K562 (cell line): ENCODE results near the gene YJEFN3. TPM values are rescaled to one million over a fixed set of nuclear protein-coding genes. Genes with fewer than 3 reads are reported as not detected.

ENCODE experiments used
- ATAC-seq: fragments of 200-7000 bp; cut with Tn5 transposase; 3 replicates; pipeline ENCODE4 v1.9.1; 2020; ENCODE audit warnings: moderate library complexity
- BruUV-seq: library from RNA; stranded (reverse); fragments of 400-500 nt; replicated peaks from 2 replicates; lab custom pipeline; 2021; lab: Mats Ljungman, UMichigan
- CTCF ChIA-PET: fragments of 300-600 bp; formaldehyde crosslinking; extraction: SDS; loops from one replicate; lab custom pipeline; 2021; ENCODE audit warnings: low intra/inter-chr PET ratio; lab: Yijun Ruan, JAX
- POLR2A ChIA-PET: fragments of 300-600, 350-650 bp; sonication (Branson Sonifier 250); formaldehyde crosslinking; extraction: SDS; loops from one replicate; lab custom pipeline; 2021; ENCODE audit warnings: antibody characterized with exemption, inconsistent platforms; lab: Yijun Ruan, JAX
- DNase-seq, 4 experiments: peaks; one replicate each; pipeline versions ENCODE4 v3.0.0 to v3.0.0-alpha.2; 2011 to 2018; ENCODE audit warnings: low spot score in 3 of 4, mixed read lengths in 3 of 4; ENCODE audit errors: extremely low read depth in 1 of 4
- FAIRE-seq: peaks from 2 replicates; lab custom pipeline; 2011; peaks lifted over from hg19 to GRCh38; lab: Jason Lieb, UNC
- H2AFZ ChIP-seq: 2 replicates; pipeline ENCODE4 v1.6.0; 2011; ENCODE audit warnings: low read depth, low read length, control low read depth, inconsistent platforms
- H3K27ac ChIP-seq: fragments of 200-600 bp; 3 replicates; pipeline ENCODE4 v1.8.0; 2011; ENCODE audit warnings: low read depth, mild to moderate bottlenecking, control low read depth, inconsistent platforms, low read length, moderate library complexity, mixed read lengths; ENCODE audit errors: extremely low read depth
- H3K27me3 ChIP-seq, 2 experiments: fragments of 300-600 bp in 1 of 2; 2 replicates in 1 of 2; 3 replicates in 1 of 2; pipeline versions ENCODE4 v1.6.0 to v1.8.0; 2011; ENCODE audit warnings: inconsistent platforms in 2 of 2, low read length in 2 of 2, mild to moderate bottlenecking in 1 of 2, mixed read lengths in 1 of 2, moderate library complexity in 1 of 2; ENCODE audit not compliant: control insufficient read depth in 2 of 2, insufficient read depth in 2 of 2
- H3K36me3 ChIP-seq: fragments of 300-600 bp; 3 replicates; pipeline ENCODE4 v1.8.0; 2011; ENCODE audit warnings: mild to moderate bottlenecking, low read length, inconsistent platforms; ENCODE audit not compliant: control insufficient read depth, insufficient read depth
- H3K4me1 ChIP-seq, 2 experiments: fragments of 200-600 bp in 1 of 2; replicated peaks in 1 of 2; 2 replicates in 1 of 2; 3 replicates in 1 of 2; pipeline versions ENCODE4 v1.5.1 to v1.8.0; 2011; ENCODE audit warnings: inconsistent platforms in 2 of 2, low read length in 2 of 2, mild to moderate bottlenecking in 1 of 2, mixed read lengths in 1 of 2, moderate library complexity in 1 of 2; ENCODE audit not compliant: control insufficient read depth in 2 of 2, insufficient read depth in 2 of 2
- H3K4me2 ChIP-seq: 2 replicates; pipeline ENCODE4 v1.6.1; 2011; ENCODE audit warnings: low read length, control low read depth, inconsistent platforms, mixed read lengths; ENCODE audit not compliant: insufficient read depth
- H3K4me3 ChIP-seq: fragments of 200-600 bp; sonication (generic), shearing (Covaris generic); 2 replicates; pipeline ENCODE4 v1.5.1; 2016; ENCODE audit warnings: control low read depth, inconsistent platforms
- H3K79me2 ChIP-seq: fragments of 200-600 bp; 3 replicates; pipeline ENCODE4 v1.8.0; 2011; ENCODE audit warnings: low read length, inconsistent platforms; ENCODE audit not compliant: control insufficient read depth, insufficient read depth
- H3K9ac ChIP-seq, 2 experiments: 2 replicates each; pipeline versions ENCODE4 v1.6.0 to v1.6.1; 2011; ENCODE audit warnings: low read depth in 2 of 2, low read length in 2 of 2, control low read depth in 1 of 2, inconsistent platforms in 1 of 2, mild to moderate bottlenecking in 1 of 2, mixed read lengths in 1 of 2; ENCODE audit not compliant: insufficient read depth in 1 of 2
- H3K9me1 ChIP-seq: one replicate; pipeline ENCODE4 v1.6.0; 2011; ENCODE audit warnings: inconsistent platforms, mild to moderate bottlenecking, low read length, moderate library complexity; ENCODE audit not compliant: control insufficient read depth, insufficient read depth
- H3K9me3 ChIP-seq: replicated peaks from 2 replicates; pipeline ENCODE4 v1.5.1; 2011; ENCODE audit warnings: low read depth, low read length, inconsistent platforms; ENCODE audit not compliant: control insufficient read depth, insufficient read depth
- H4K20me1 ChIP-seq: replicated peaks from 2 replicates; pipeline ENCODE4 v1.6.1; 2011; ENCODE audit warnings: low read length, inconsistent platforms, mixed read lengths; ENCODE audit not compliant: control insufficient read depth, insufficient read depth
- ATF1 ChIP-seq, 2 experiments: fragments of 450-650 bp in 1 of 2; IDR thresholded peaks; 2 replicates each; pipeline ENCODE4 v1.6.1; 2016; ENCODE audit warnings: missing compliant biosample characterization in 1 of 2, missing genetic modification characterization in 1 of 2
- CCAR2 ChIP-seq: fragments of 200-400 bp; formaldehyde crosslinking; IDR thresholded peaks from 2 replicates; pipeline ENCODE4 v1.6.1; 2017; ENCODE audit warnings: mild to moderate bottlenecking, low read depth, low read length
- KDM4B ChIP-seq, 2 experiments: fragments of 450-650 bp in 1 of 2; sonication (generic) in 1 of 2; IDR thresholded peaks; 2 replicates each; pipeline ENCODE4 v1.6.1; 2016 to 2017; ENCODE audit warnings: borderline replicate concordance in 2 of 2, antibody characterized with exemption in 1 of 2, low read depth in 1 of 2, mild to moderate bottlenecking in 1 of 2
- MEIS2 ChIP-seq: fragments of 450-650 bp; IDR thresholded peaks from 2 replicates; pipeline ENCODE4 v1.6.1; 2014; ENCODE audit warnings: mild to moderate bottlenecking; ENCODE audit not compliant: partially characterized antibody
- MIER1 ChIP-seq: fragments of 450-650 bp; IDR thresholded peaks from 2 replicates; pipeline ENCODE4 v1.6.1; 2016; ENCODE audit warnings: antibody characterized with exemption, mild to moderate bottlenecking, low read depth
- NFIC ChIP-seq: fragments of 450-650 bp; IDR thresholded peaks from 2 replicates; pipeline ENCODE4 v1.6.1; 2017; ENCODE audit warnings: mild to moderate bottlenecking, inconsistent platforms
- POLR2G ChIP-seq: fragments of 200-400 bp; formaldehyde crosslinking; IDR thresholded peaks from 2 replicates; pipeline ENCODE4 v1.6.1; 2017; ENCODE audit warnings: low read depth, mild to moderate bottlenecking, antibody characterized with exemption, low read length, moderate library complexity
- PTBP1 ChIP-seq: fragments of 200-400 bp; formaldehyde crosslinking; IDR thresholded peaks from 2 replicates; pipeline ENCODE4 v1.6.1; 2017; ENCODE audit warnings: low read depth, low read length
- ZC3H8 ChIP-seq: fragments of 450-650 bp; IDR thresholded peaks from 2 replicates; pipeline ENCODE4 v1.6.1; 2017
- ZNF57 ChIP-seq: fragments of 450-650 bp; formaldehyde crosslinking; IDR thresholded peaks from 2 replicates; pipeline ENCODE4 v1.4.0; 2020; ENCODE audit warnings: mild to moderate bottlenecking, moderate library complexity
- ZNF780A ChIP-seq: fragments of 250-450 bp; sonication (Bioruptor Pico); IDR thresholded peaks from 2 replicates; pipeline ENCODE4 v1.5.0; 2021; ENCODE audit warnings: mild to moderate bottlenecking
- WGBS: fragments of 100-300 bp; shearing (Covaris generic); methylation state at CpG from one replicate; pipeline ENCODE4 v1.1.6; 2016; ENCODE audit warnings: low coverage, mixed read lengths; ENCODE audit not compliant: insufficient coverage; ENCODE audit errors: missing lambda C conversion rate; 5-methylcytosine and 5-hydroxymethylcytosine counted together
- in situ Hi-C: fragments of 300-500 bp; cut with MboI; formaldehyde crosslinking; loops from 4 replicates; pipeline ENCODE4 v1.15.0; 2018; ENCODE audit warnings: inconsistent platforms, mixed read lengths
- intact Hi-C: fragments of 100-400 bp; cut with micrococcal nuclease; formaldehyde crosslinking; loops from 2 replicates; pipeline ENCODE4 v1.14.2; 2022
- polyA plus RNA-seq, 8 experiments: library from polyadenylated mRNA; depleted of rRNA in 4 of 8; stranded (reverse) in 5 of 8; unstranded in 3 of 8; fragments of >200 nt; fragmentation: Nextera tagmentation in 2 of 8; fragmentation: Illumina TruSeq in 1 of 8; extraction: Ambion mirVana in 2 of 8; extraction: Trizol in 1 of 8; gene quantifications; 2 replicates each; pipeline versions ENCODE4 v1.2.1 to v1.2.3, GENCODE V29; 2011 to 2014; ENCODE audit warnings: inconsistent platforms in 1 of 8, missing spikeins in 1 of 8
- total RNA-seq, 7 experiments: library from RNA; depleted of rRNA in 6 of 7; stranded (reverse); fragments of >200 nt in 6 of 7; fragmentation: Illumina TruSeq in 2 of 7; extraction: Trizol in 2 of 7; gene quantifications; 2 replicates each; pipeline versions ENCODE4 v1.2.1 to v1.2.3, GENCODE V29; 2011 to 2021; ENCODE audit warnings: low replicate concordance in 1 of 7
- TF ChIP-seq, protein P1 (sequence below): IDR thresholded peaks from 2 replicates; pipeline ENCODE4 v1.6.1; 2011; ENCODE audit warnings: borderline replicate concordance, low read depth, mild to moderate bottlenecking, moderate library complexity, low read length; ENCODE audit not compliant: insufficient read depth, poor library complexity, severe bottlenecking
- TF ChIP-seq, protein P2 (sequence below): sonication (generic); formaldehyde crosslinking; IDR thresholded peaks from 2 replicates; pipeline ENCODE4 v1.9.0; 2022; ENCODE audit warnings: mild to moderate bottlenecking, missing genetic modification reagents
- TF ChIP-seq, protein P3 (sequence below): fragments of 450-650 bp; IDR thresholded peaks from 2 replicates; pipeline ENCODE4 v1.6.1; 2016; ENCODE audit warnings: low read depth, mild to moderate bottlenecking, moderate library complexity
- TF ChIP-seq, protein P4 (sequence below): fragments of 250-450 bp; sonication (Bioruptor Pico); IDR thresholded peaks from 2 replicates; pipeline ENCODE4 v1.4.0; 2020; ENCODE audit warnings: borderline replicate concordance

Gene YJEFN3
- total and polyA plus RNA-seq, 9 of the 15 experiments (the other 6 are each of a cell fraction or from before 2014, with no cell fraction given): 0.04 to 5.8 (median 1.3) TPM; not detected in 1

- CTCF ChIA-PET: no interaction called here
- intact Hi-C loops: loop anchor here (5.0 kb wide), 1 partner anchor 99 kb away; no protein-coding TSS in a partner anchor
These were observed 42.2 kb upstream of the YJEFN3 start for GRCh38 chr19:19486343-19487076.

More at GRCh38 chr19:19486343-19487076, 42.2 kb upstream of the YJEFN3 start:
- Histone ChIP-seq H2AFZ (no peak overlapping the region), H3K9ac (peak overlapping the region in 1 of 2 experiments; percentile 83; a peak in 2 of 4 replicates), H3K27ac (0 out of 3 replicates have a peak overlapping the region, but pooled peaks have one; percentile 10), H4K20me1 (peaks cover 20% of the 10 kb centered on the region; the same call in 1 of the 2 replicates), H3K27me3 (no peaks in the 10 kb centered on the region), H3K9me1 (peaks cover 4% of the 10 kb centered on the region), H3K4me2 (no peak overlapping the region), H3K4me3 (no peak overlapping the region), H3K36me3 (peaks cover 66% of the 10 kb centered on the region; the same call in 2 of the 3 replicates), H3K79me2 (peaks cover 94% of the 10 kb centered on the region), H3K9me3 (no peaks in the 10 kb centered on the region), H3K4me1 (peaks cover 38 to 48% of the 10 kb centered on the region in 2 experiments)
- no TSS peak for BruUV-seq
- no peak for ATAC-seq
- in situ Hi-C loops: no loop called here
- POLR2A ChIA-PET: interaction anchor here (0.5 to 1.7 kb wide), 3 partner anchors 10 to 19 kb away, joined by 3 to 6 read pairs (median 3); no protein-coding TSS in a partner anchor
- DNase-seq: no peak
- no peak for TF ChIP-seq ATF1 (CRISPR knock-in tag; IDR thresholded peaks at IDR 0.05)
- TF ChIP-seq ATF1 (tag; IDR thresholded peaks at IDR 0.05): no peak
- TF ChIP-seq, protein P1, sequence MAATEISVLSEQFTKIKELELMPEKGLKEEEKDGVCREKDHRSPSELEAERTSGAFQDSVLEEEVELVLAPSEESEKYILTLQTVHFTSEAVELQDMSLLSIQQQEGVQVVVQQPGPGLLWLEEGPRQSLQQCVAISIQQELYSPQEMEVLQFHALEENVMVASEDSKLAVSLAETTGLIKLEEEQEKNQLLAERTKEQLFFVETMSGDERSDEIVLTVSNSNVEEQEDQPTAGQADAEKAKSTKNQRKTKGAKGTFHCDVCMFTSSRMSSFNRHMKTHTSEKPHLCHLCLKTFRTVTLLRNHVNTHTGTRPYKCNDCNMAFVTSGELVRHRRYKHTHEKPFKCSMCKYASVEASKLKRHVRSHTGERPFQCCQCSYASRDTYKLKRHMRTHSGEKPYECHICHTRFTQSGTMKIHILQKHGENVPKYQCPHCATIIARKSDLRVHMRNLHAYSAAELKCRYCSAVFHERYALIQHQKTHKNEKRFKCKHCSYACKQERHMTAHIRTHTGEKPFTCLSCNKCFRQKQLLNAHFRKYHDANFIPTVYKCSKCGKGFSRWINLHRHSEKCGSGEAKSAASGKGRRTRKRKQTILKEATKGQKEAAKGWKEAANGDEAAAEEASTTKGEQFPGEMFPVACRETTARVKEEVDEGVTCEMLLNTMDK: no peak
- TF ChIP-seq, protein P2, sequence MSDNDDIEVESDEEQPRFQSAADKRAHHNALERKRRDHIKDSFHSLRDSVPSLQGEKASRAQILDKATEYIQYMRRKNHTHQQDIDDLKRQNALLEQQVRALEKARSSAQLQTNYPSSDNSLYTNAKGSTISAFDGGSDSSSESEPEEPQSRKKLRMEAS (CRISPR knock-in tag): no peak
- no peak for TF ChIP-seq ZNF57 (CRISPR knock-in tag)
- TF ChIP-seq NFIC: no peak
- TF ChIP-seq MEIS2: no peak
- peak; percentile 52 for TF ChIP-seq POLR2G
- TF ChIP-seq ZC3H8: no peak
- TF ChIP-seq ZNF780A: no peak
- no peak for TF ChIP-seq PTBP1
- TF ChIP-seq, protein P3, sequence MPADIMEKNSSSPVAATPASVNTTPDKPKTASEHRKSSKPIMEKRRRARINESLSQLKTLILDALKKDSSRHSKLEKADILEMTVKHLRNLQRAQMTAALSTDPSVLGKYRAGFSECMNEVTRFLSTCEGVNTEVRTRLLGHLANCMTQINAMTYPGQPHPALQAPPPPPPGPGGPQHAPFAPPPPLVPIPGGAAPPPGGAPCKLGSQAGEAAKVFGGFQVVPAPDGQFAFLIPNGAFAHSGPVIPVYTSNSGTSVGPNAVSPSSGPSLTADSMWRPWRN: no peak
- TF ChIP-seq, protein P4, sequence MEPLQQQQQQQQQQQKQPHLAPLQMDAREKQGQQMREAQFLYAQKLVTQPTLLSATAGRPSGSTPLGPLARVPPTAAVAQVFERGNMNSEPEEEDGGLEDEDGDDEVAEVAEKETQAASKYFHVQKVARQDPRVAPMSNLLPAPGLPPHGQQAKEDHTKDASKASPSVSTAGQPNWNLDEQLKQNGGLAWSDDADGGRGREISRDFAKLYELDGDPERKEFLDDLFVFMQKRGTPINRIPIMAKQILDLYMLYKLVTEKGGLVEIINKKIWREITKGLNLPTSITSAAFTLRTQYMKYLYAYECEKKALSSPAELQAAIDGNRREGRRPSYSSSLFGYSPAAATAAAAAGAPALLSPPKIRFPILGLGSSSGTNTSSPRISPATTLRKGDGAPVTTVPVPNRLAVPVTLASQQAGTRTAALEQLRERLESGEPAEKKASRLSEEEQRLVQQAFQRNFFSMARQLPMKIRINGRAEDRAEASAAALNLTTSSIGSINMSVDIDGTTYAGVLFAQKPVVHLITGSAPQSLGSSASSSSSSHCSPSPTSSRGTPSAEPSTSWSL: no peak
- no peak for TF ChIP-seq MIER1
- no peak for TF ChIP-seq CCAR2
- TF ChIP-seq KDM4B (IDR thresholded peaks at IDR 0.05; ENCODE audit: borderline replicate concordance in 2 of 2, low read depth in 1 of 2): 0 out of 4 replicates have a peak, but pooled peaks of 1 of the 2 experiments have one; percentile 21
- no peak for FAIRE-seq
- 80% methylated on average over 15 of the region's 15 CpGs for WGBS
